ENCODE results near the gene IQCK.
"Not testable (repeated sequence)": the region's sequence is repeated elsewhere in the genome, so short reads cannot be mapped to it uniquely, and the experiment has no call there.

Gene IQCK

DNA sequence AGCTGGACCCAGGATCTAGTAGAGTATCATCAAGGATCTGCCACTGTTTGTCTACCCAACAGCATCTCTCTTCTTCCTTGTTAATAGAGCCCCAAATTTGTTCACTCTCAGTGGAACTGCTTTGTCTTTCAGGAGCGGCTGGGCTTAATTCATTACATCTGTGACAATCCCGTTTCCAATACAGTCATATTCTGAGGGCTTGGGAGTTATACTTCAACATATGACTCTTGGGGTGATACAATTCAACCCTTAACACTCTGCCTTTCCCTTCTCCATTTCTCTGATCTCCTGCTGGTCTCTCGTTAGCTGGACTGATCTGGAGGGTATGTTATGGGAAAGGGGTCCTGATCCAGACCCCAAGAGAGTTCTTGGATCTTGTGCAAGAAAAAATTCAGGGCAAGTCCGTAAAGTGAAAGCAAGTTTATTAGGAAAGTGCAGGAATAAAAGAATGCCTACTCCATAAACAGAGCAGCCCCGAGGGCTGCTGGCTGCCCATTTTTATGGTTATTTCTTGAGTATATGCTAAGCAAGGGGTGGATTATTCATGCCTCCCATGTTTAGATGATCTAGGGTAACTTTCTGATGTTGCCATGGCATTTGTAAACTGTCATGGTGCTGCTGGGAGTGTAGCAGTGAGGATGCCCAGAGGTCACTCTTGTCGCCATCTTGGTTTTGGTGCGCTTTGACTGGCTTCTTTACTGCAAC lies 42.4 kb downstream of the IQCK start:
- no peak for DNase-seq (ENCODE audit: low spot score)

DNA sequence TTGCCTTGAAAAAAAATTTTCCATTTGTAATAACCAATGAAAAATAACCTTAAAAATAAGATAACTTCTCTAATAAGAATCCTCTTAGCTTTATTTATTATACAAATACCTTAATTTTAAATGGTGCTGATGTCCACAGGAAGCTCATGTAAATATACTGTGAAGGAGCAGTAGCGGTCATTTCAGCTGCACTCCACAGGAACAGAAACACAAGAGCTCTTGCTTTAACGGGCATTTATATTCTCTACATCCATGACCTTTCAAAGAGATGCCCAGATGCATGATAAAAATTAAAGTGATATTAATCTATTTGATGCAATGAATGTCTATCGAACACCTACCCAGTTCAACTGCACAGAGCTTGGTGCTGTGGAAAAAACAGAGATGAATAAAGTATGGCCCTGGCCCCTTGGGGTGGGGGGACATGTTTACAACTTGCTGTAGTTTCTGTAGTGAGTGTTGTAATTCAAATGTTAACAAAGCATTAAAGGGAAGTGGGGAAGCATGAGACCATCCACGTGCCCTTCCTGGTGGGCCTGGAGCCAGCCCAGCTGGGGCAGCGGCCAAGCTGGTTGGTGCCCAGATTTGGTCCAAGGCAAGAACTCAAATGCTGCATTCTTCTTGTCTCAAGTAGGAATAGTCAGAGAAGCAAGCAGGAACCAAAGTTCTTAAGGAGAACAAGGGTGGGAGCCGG lies 47.9 kb downstream of the IQCK start:
- no peak for DNase-seq (ENCODE audit: low spot score)

DNA sequence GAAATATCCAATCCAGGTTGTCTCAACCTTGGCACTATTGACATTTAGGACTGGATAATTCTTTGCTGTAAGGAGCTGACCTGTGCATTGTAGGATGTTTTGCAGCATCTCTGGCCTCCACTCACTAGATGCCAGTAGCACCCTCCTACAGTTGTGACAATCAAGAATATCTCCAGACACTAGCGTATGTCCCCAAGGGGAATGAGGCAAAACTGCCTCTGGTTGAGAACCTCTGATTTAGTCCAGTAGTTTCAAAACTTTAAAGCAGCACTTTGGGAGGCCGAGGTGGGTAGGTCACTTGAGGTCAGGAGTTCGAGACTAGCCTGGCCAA lies 48.4 kb downstream of the IQCK start:
- DNase-seq (ENCODE audit: low spot score): no peak

DNA sequence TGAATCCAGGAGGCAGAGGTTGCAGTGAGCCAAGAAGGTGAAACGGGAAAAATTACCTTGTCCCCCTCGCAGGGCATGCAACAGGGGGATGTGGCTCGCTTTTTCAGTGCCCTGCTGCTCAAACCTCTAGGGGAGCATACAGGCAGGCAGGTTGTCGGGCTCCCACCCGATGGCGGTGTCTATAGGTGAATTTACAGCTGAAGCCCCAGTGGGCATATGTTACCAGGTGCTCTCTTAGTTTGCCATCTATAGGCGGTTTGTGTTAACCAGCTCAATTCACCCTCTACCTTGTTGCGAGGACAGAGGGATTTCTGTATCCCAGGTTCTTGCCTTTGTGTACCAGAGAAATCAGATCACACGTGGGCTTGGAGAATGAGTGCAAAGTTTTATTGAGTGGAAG lies 48.9 kb downstream of the IQCK start:
- DNase-seq (ENCODE audit: low spot score): no peak

DNA sequence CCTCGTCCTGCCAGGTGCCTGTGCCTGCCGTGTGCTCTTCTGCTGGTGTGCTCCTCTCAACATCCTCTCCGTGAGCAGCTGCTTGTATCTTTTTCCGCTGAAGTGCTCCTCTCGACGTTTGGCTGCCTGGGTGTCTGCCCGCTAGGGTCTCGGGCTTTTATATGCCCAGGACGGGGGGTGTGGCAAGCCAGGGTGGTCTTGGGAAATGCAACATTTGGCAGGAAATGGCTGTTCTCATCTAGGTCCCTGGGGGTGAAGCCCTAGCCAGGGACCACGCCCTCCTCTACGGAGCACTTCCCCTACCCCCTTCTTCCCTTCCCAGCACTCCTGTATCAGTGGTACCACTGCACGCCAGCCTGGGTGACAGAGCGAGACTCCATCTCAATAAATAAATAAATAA lies 49.4 kb downstream of the IQCK start:
- no peak for DNase-seq (ENCODE audit: low spot score)

DNA sequence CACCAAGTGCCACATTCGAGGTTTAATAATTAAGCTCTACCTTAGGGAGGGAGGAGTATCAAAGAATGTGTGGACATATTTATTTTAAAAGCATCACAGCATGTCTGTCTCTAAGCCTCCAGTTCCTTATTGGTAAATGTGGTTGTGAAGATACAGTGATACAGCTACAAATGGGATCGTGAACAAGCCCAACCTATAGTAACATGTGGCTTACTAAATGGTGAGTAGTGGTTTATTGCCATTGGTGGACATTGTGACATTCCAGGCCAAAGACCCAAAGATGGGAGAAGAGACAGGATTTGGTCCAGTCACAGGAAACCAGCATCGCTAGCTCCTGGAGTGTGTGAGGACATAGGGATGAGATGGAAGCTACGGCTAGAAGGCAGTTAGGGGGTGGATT lies 51.2 kb downstream of the IQCK start:
- no peak for DNase-seq (ENCODE audit: low spot score)

DNA sequence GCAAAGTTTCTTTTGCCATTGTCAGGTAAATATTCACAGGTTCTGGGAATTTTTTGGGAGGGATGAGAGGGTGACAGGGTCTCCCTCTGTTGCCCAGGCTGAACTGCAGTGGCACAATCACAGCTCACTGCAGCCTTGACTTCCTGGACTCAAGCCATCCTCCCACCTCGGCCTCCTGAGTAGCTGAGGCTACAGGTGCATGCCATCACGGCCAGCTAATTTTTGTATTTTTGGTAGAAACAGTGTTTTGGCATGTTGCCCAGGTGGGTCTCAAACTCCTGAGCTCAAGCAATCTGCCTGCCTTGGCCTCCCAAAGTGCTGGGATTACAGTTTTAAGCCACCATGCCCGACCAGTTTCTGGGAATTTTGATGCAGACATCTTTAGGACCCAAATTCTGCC lies 53.0 kb downstream of the IQCK start:
- DNase-seq (ENCODE audit: low spot score): no peak

DNA sequence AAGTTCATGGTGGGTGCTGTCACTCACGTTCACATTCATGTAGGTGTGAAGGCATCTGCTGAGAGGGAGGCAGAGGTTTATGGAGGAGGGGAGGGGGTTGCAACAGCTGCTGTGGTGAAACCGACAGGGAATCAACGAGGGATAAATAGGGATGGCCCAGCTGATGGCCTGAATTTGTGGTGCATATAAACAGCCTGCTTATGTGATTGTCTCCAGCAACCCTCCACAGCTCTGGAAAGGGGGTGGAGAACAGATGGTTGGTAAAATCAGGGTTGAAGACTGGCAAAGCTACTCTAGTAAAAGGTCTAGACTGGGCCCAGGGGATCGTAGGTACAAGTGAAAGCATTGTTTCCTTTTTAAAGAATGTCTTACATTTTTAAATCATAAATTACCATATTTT lies 53.7 kb downstream of the IQCK start:
- DNase-seq (ENCODE audit: low spot score): no peak

DNA sequence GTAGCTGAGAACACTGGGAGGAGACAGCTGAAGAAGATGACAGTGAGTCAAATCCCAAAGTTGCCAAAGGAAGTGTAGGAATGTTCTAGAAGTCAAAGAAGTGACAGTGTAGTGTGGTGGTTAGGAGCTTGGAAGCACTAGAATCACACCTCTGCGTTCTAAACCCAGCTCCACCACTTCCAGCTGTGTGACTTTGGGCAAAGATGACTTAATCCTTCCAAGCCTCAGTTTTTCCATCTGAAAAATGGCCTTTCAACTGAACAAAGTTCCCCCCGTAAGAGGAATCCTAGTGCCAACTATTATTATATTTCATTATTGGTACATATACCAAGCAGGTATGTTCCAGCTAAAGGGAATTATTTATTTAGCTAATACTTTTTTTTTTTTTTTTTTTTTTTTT lies 56.0 kb downstream of the IQCK start:
- no peak for DNase-seq (ENCODE audit: low spot score)

DNA sequence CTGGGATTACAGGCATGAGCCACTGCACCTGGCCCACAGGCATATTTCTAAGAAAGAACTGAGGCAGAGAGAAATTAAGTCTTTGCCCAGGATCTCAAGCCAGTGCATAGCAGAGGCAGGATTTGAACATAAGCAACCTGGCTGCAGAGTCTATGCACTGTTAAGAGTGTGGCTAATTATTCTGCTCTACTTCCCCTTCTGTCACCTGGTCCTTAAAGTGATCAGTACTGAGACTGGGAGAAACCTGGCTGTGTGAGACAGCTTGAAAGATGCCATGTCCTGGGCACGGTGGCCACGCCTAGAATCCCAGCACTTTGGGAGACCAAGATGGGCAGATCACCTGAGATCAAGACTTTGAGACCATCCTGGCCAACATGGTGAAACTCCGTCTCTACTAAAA lies 58.1 kb downstream of the IQCK start:
- DNase-seq (ENCODE audit: low spot score): no peak

DNA sequence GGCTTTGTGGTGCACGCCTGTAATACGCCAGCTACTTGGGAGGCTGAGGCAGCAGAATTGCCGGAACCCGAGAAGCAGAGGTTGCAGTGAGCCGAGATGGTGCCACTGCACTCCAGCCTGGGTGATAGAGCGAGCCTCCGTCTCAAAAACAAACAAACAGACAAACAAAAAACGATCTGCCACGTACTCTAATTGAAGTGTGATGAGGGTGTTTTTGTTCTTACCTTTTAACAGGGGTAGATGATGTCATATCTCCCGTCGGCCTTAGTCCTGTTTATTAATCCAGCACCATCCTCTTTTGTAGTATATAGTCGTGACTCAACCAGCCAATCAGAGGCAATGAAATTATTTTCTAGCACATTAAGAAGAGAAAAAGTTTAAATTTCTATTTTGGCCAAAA lies 58.5 kb downstream of the IQCK start:
- DNase-seq (ENCODE audit: low spot score): no peak

DNA sequence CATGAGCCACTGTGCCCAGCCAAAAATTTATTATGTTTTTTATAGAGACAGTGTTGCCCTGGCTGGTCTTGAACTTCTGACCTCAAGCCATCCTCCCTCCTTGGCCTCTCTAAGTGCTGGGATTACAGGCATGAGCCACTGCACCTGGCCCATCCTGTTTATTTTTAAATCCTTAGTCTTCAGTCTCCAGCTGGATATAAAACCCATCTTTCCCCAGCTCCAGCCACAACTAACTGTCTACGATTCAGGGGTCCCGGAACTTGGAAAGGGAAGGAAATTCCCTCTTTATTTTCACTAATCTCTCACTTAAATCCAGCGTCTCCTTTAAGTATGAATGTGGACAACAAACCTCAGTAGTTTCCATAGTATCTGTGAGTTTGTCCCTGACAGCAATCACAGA lies 62.2 kb downstream of the IQCK start:
- DNase-seq (ENCODE audit: low spot score): no peak

DNA sequence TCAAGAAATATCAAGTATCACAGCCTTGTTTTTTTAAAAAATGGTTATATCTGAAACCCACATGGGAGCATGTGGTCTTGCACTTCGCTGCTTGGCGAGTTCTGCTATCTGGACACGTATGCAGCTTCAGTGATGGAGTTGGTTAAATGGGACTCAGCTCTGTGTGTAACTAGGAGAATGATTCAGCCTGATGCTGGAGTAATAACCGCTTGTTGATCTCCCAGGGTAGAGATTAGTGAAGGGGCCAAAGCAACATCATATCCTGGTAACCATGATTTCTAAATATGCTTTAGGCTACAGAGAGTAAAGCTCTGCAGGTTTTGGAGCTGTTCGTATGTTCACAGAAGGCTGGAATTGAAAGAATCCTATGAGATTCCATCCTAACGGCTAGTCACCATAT lies 63.2 kb downstream of the IQCK start:
- DNase-seq (ENCODE audit: low spot score): no peak

DNA sequence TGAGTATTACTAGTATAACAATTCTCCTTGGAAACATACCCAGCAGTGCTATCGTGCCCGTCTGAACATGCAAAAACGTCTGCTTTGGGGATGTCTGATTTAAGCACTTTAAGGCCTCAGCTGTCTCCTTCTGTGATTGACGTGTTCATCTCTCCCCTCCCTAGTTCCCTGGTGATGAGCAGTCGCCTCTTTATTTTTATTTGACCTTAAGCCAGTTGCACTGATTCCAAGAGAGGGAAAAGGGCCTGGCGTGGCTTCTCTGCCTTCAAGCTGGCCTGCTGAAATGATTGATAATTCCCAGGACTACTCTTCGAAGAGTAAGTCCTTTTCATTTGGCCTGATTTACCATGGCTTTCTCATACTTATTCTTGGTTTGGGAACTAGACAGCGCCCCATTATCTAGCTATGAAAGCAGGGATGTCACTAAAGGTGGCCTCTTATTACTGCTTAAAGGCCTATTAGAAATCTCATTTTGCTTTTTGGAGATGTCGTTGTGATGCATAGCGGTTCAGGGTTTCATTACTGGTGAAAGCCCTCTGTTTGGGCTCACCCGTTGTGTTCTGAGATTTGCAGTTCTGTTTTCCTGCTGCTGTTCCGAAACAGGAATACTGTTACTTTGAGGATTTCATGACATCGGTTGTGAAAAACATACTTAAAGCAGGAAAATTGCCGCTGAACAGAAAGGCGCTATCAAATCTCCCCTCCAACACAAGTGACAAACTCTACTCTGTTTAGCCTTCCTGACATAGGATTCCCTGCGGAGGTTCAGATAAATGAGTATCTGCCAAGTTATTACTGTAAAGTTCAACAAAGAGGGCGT lies 65.5 kb downstream of the IQCK start:
- no peak for DNase-seq (ENCODE audit: low spot score)

DNA sequence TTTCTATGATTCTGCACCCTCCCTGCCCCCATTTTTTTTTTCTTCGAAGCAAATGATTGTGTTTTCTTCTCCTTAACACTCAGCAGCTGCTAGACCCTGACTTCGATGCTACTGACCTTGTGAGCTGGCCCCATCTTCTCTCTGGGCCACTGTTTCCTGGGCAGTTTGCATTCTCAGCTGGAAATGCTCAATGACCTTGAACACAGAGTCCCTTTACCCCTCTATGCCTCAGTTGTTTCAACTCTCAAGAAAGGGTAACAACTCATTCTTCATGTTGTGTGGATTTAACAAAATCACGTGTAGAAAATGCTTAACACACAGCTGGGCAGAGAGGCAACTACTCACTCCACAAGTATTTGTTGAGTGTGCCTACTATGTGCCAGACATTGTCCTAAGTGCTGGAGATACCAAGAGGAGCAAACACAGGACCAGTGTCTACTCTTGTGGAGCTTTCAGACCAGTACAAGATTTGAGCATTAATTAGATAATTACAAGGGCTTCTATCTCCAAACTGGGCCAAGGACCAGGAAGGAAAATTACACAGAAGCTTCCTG lies 66.2 kb downstream of the IQCK start:
- no peak for DNase-seq (ENCODE audit: low spot score)

DNA sequence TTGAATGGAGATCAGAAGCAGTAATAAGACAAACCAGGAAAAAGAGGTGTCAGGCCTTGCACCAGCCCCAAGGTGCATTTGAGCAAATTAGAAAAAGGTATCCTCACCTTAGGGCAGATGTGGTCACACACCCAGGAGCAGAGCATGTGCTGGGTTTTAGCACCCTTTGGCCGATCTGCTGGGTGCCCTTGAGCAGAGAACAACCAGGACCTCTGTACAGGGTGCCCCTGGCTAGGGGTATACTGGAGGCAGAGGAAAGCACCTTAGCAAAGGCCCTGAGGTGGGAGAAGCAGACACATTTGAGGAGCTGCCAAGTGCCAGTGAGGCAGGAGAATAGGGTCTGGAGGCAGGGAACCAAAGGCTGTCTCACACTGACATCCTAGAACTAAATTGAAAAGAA lies 67.0 kb downstream of the IQCK start:
- DNase-seq (ENCODE audit: low spot score): no peak

DNA sequence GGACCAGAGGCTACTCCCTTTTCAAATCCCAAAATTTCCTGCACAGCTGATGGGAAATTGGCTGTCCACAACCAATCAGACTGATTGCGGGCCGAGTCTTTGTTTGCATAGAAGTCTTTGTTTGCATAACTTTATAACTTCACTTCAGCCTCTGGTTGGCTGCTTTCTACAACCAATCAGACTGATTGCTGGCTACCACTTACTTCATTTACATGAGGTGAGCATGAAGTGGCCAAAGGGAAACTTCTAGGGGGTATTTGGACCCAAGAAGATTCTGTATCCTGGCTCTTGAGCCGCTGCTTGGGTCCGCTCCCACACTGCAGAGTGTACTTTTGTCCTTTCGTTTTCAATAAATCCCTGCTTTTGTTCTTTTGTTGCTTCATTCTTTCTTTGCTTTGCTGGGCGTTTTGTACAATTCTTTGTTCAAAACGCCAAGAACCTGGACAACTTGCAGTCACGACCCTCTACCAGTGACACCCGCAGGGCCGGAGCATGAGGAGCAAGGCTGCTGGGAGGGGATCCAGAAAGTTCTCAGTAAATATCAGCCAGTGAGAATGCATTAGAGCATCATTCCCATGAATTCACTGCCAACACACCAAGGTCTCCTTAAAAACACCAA lies 67.5 kb downstream of the IQCK start:
- no peak for DNase-seq (ENCODE audit: low spot score)

DNA sequence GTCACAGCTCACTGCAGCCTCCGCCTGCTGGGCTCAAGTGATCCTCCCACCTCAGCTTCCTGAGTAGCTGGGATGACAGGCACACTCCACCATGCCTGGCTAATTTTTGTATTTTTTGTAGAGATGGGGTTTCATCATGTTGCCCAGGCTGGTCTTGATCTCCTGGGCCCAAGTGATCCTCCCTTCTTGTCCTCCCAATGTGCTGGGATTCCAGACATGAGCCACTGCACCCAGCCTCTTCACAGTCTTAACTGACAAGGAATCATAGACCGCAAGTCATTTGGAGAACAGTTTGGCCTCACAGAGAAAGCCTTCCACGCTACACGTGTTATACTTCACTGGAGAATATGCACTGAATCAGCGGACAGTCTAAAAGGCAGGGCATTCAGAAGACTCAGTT lies 83.3 kb downstream of the IQCK start:
- not testable (repeated sequence) for DNase-seq (ENCODE audit: low spot score)

DNA sequence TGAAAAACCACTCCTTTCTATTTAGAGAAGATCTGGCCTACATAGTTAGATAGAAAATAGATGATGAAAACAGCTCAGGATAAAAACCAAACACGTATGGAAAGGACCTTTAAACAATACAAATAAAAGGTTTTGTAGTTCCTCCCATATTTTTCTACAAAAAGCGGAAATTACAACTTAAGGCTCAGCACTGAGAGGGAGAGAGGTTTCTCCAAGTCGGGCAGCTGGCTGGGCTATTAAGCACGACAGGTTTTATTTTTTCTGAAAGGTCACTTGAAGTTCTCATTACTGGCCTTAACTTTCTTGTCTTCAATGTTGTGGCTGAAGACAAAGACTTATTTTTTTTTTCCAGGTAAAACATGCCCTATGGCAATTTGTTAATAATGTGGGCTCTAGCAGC lies 83.8 kb downstream of the IQCK start:
- DNase-seq (ENCODE audit: low spot score): not testable (repeated sequence)

DNA sequence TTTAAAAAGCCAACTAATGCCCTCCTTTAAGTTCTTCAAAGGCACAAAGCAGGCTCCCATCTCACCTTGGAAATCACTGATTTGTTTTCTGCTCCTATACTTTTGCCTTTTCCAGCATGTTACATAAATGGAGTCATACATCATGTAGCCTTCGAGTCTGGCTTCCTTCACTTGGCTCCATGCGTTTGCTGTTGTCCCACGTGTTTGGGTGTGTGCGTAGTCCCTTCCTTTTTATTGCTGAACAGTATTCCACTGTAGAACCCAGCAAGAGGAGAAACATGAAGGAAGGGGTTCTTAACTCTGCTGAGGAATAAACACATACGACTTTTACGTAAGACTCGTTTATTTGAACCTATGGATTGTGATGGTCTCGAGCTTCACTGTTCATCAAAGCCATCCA lies 84.5 kb downstream of the IQCK start:
- no peak for DNase-seq (ENCODE audit: low spot score)

DNA sequence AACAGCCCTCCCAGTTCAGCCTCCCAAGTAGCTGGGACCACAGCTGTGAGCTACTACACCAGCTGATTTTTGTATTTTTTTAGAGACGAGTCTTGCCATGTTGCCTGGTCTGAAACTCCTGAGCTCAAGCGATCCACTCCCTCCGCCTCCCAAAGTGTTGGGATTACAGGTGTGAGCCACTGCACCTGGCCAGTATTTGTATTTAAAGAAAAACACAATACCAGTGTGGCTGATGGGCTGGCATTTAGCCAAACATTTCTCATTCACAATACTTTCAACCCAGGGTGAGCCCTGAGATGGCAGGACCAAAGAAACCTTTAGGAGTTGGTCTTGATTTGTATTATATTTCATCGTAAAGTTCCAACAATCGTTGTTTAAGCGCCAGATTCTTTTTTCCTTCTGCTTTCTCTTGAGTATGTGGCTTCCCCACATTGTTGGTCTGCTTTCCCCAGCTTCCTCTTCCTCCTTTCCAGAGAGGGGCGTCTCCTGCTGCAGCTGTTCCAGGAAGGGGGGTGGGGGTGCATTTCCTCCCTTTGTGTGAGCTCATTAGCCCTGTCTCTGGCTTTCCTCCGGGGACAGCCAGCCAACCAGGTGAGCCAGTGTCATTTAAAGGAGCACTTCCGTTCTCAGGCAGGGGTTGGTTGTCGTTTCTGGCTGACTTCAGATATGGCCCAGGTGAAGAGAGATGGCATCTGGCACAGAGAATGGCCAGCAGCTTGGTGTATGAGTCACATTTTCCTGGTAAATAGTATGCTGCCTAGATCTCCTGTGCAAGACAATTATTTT lies 86.7 kb downstream of the IQCK start:
- DNase-seq (ENCODE audit: low spot score): peak; percentile 82
